Stomach (tissue), 4 donors: ENCODE results near the gene SPNS1.

Experiments used
- CTCF ChIP-seq, 7 experiments: fragments of 450-650 bp in 4 of 7; fragments of 200-600 bp in 3 of 7; sonication (generic) in 3 of 7; IDR thresholded peaks; one replicate each; pipeline ENCODE4 v1.5.1; 2016 to 2019; ENCODE audit warnings: antibody characterized with exemption in 7 of 7, control low read depth in 2 of 7, mild to moderate bottlenecking in 1 of 7
- POLR2A ChIP-seq, 4 donors: fragments of 450-650 bp; IDR thresholded peaks; one replicate each; pipeline ENCODE4 v1.6.1; 2016; ENCODE audit warnings: antibody characterized with exemption in 4 of 4, control low read depth in 2 of 4, mild to moderate bottlenecking in 1 of 4, moderate library complexity in 1 of 4

GRCh38 chr16:28946681-28947080, 27.9 kb upstream of the SPNS1 start:
- no peak for TF ChIP-seq CTCF (IDR thresholded peaks at IDR 0.05)
- no peak for TF ChIP-seq POLR2A (IDR thresholded peaks at IDR 0.05)
